Measurements from ENCODE around the gene DCDC2C. TPM values are rescaled to one million over a fixed set of nuclear protein-coding genes. Genes with fewer than 3 reads are reported as not detected.

Gene DCDC2C
- total RNA-seq, 4 donors from 2014 or later: 0.19 to 4.0 TPM; not detected in 2

- TF ChIP-seq POLR2AphosphoS5 (IDR thresholded peaks at IDR 0.05) (no peak), EP300 (IDR thresholded peaks at IDR 0.05) (no peak), CTCF (IDR thresholded peaks at IDR 0.05) (no peak), POLR2A (IDR thresholded peaks at IDR 0.05) (no peak)
- peaks cover 27% of the 10 kb centered on the region for H3K27me3 ChIP-seq
- WGBS, 2 donors (ENCODE audit: low coverage in 1 of 2): 37% methylated on average over 11 of the region's 23 CpGs; no CpG with 5 or more reads in 1 of the 2 donors
- H3K36me3 ChIP-seq: no peaks in the 10 kb centered on the region
- no peaks in the 10 kb centered on the region for H3K9me3 ChIP-seq
- H3K4me1 ChIP-seq: peaks cover 0 to 7% (median 0%) of the 10 kb centered on the region in 3 donors
- no peak overlapping the region for H3K4me3 ChIP-seq
- ATAC-seq: no peak
- no peak overlapping the region for H3K27ac ChIP-seq
These were observed 36.2 kb upstream of the DCDC2C start for GRCh38 chr2:3667151-3667631.

DNA sequence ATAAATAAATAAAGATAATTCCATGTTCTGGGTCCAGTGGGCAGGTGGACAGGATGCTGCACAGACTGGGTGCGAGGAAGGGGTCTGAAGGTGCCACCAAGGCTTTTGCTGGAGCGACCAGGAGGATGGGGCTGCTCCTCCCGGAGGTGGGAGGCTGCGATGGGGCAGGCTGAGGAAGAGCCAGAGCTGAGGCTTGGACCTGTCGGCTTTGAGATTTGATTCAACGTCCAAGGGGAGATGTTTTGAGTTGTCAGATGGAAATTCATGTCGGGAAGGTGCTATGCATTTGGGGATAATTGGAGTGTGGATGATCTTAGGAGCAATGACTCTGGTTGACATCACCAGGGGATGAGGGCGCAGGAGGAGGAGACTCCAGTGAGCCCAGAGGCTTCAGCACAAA is 33.7 kb upstream of the DCDC2C start:
- no peak for ATAC-seq
- H3K9me3 ChIP-seq: no peaks in the 10 kb centered on the region
- WGBS, 2 donors (ENCODE audit: low coverage in 1 of 2): 84 to 88% methylated on average over 4 to 8 of the region's 8 CpGs

DNA sequence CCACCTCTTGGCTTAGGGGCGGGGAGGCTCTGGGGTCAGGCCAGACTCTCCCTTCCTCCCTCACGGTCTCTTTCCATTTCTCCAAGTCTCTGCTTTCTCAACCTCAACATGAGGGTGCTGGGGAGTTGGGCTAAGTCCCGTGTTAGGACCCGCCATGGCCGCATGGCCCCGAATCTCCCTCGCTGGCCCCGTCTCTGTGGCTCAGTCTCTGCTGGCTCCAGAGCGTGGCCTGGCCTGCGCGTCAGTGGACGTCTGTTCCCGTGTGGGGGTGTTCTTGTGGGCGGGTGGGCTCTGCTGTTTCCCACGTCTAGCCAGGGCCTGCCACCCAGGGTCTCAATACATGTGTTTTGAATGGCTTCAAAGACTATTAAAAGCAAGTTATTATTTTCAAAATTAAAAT is 33.0 kb upstream of the DCDC2C start:
- Histone ChIP-seq H3K36me3 (no peaks in the 10 kb centered on the region), H3K9me3 (no peaks in the 10 kb centered on the region), H3K4me1 (peaks cover 0 to 7% (median 0%) of the 10 kb centered on the region in 3 donors), H3K27me3 (peaks cover 33% of the 10 kb centered on the region), H3K4me3 (no peak overlapping the region), H3K27ac (no peak overlapping the region)
- 83 to 96% methylated on average over 3 to 7 of the region's 15 CpGs for WGBS, 2 donors (ENCODE audit: low coverage in 1 of 2)
- no peak for ATAC-seq
- TF ChIP-seq POLR2A (IDR thresholded peaks at IDR 0.05) (no peak), CTCF (IDR thresholded peaks at IDR 0.05) (no peak), POLR2AphosphoS5 (IDR thresholded peaks at IDR 0.05) (no peak), EP300 (IDR thresholded peaks at IDR 0.05) (no peak)

More for the DNA sequence above, 33.7 kb upstream of the DCDC2C start:
- Histone ChIP-seq H3K4me1 (peaks cover 0 to 7% (median 0%) of the 10 kb centered on the region in 3 donors), H3K27me3 (peaks cover 33% of the 10 kb centered on the region), H3K27ac (no peak overlapping the region), H3K36me3 (no peaks in the 10 kb centered on the region), H3K4me3 (no peak overlapping the region)
- TF ChIP-seq POLR2AphosphoS5 (IDR thresholded peaks at IDR 0.05) (no peak), POLR2A (IDR thresholded peaks at IDR 0.05) (no peak), EP300 (IDR thresholded peaks at IDR 0.05) (no peak), CTCF (IDR thresholded peaks at IDR 0.05) (no peak)

GRCh38 chr2:3670941-3671340 is 32.4 kb upstream of the DCDC2C start:
- no peaks in the 10 kb centered on the region for H3K9me3 ChIP-seq
- TF ChIP-seq EP300 (IDR thresholded peaks at IDR 0.05) (no peak), CTCF (IDR thresholded peaks at IDR 0.05) (no peak), POLR2A (IDR thresholded peaks at IDR 0.05) (no peak), POLR2AphosphoS5 (IDR thresholded peaks at IDR 0.05) (no peak)
- H3K4me3 ChIP-seq: no peak overlapping the region
- no peak for ATAC-seq
- whole genome bisulfite sequencing, 2 donors (ENCODE audit: low coverage in 1 of 2): 82 to 85% methylated on average over 2 to 5 of the region's 11 CpGs
- H3K4me1 ChIP-seq: peaks cover 0 to 7% (median 0%) of the 10 kb centered on the region in 3 donors
- peaks cover 33% of the 10 kb centered on the region for H3K27me3 ChIP-seq
- no peak overlapping the region for H3K27ac ChIP-seq
- H3K36me3 ChIP-seq: no peaks in the 10 kb centered on the region

DNA sequence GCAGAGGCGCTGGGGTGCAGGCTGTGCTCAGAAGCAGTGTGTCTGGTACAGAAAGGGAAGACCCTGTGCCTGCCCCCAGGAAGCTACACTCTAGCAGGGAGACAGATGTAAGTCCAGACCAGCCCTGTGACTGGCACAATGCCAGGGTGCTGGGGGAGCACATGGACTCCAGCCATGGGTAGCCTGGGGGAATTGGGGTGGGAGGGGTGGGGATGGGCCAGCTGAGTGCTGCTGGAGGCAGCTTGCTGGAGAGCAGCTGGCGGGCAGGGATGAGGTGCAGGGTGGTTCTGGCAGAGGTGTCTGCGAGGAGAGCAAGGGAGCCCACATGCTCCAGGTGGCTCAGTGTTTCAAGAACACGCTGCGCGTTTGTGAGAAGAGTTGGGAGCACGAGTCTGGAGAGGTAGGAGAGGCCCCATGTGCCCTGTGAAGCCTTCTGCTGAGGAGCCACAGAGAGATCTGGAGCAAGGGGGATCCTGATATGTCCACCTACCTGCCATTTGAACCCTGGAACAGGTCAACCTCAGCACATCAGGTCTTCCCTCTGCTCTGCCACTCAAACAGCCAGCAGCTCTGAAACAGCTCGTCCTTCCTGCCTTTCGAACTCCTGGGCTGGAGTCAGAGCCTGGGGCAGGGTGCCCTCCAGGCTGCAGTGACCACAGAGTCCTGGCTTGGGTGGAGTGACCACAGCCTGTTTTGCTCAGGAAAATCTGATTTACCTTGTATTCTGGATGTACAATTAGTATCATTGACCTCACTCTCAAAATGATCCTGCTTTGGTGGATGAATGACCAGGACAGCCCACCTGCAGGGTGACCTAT is 30.3 kb upstream of the DCDC2C start:
- TF ChIP-seq CTCF (IDR thresholded peaks at IDR 0.05) (no peak), EP300 (IDR thresholded peaks at IDR 0.05) (no peak), POLR2AphosphoS5 (IDR thresholded peaks at IDR 0.05) (no peak), POLR2A (IDR thresholded peaks at IDR 0.05) (no peak)
- WGBS, 2 donors (ENCODE audit: low coverage in 1 of 2): 84 to 90% methylated on average over 2 to 7 of the region's 9 CpGs
- no peaks in the 10 kb centered on the region for H3K9me3 ChIP-seq
- H3K36me3 ChIP-seq: no peaks in the 10 kb centered on the region
- ATAC-seq: no peak
- peaks cover 27% of the 10 kb centered on the region for H3K27me3 ChIP-seq
- no peaks in the 10 kb centered on the region for H3K4me1 ChIP-seq
- H3K4me3 ChIP-seq: no peak overlapping the region
- H3K27ac ChIP-seq: no peak overlapping the region
